KOPT-K1 (cell line): Measurements from ENCODE around the gene ATXN7.

Experiments used
- H3K27ac ChIP-seq: fragments of 200-600 bp; sonication (generic); 2 replicates; pipeline ENCODE4 v1.5.1; 2016; ENCODE audit warnings: antibody characterized with exemption, mild to moderate bottlenecking, low read depth, low read length; ENCODE audit not compliant: poor library complexity, severe bottlenecking
- H3K36me3 ChIP-seq: fragments of 200-600 bp; sonication (generic); 2 replicates; pipeline ENCODE4 v1.5.1; 2017; ENCODE audit warnings: antibody characterized with exemption, mild to moderate bottlenecking, low read length, moderate library complexity; ENCODE audit not compliant: insufficient read depth
- H3K9me3 ChIP-seq: fragments of 200-600 bp; sonication (generic); 2 replicates; pipeline ENCODE4 v1.5.1; 2017; ENCODE audit warnings: antibody characterized with exemption, low read length, mild to moderate bottlenecking; ENCODE audit not compliant: insufficient read depth, poor library complexity, severe bottlenecking

The ATXN7 gene, protein sequence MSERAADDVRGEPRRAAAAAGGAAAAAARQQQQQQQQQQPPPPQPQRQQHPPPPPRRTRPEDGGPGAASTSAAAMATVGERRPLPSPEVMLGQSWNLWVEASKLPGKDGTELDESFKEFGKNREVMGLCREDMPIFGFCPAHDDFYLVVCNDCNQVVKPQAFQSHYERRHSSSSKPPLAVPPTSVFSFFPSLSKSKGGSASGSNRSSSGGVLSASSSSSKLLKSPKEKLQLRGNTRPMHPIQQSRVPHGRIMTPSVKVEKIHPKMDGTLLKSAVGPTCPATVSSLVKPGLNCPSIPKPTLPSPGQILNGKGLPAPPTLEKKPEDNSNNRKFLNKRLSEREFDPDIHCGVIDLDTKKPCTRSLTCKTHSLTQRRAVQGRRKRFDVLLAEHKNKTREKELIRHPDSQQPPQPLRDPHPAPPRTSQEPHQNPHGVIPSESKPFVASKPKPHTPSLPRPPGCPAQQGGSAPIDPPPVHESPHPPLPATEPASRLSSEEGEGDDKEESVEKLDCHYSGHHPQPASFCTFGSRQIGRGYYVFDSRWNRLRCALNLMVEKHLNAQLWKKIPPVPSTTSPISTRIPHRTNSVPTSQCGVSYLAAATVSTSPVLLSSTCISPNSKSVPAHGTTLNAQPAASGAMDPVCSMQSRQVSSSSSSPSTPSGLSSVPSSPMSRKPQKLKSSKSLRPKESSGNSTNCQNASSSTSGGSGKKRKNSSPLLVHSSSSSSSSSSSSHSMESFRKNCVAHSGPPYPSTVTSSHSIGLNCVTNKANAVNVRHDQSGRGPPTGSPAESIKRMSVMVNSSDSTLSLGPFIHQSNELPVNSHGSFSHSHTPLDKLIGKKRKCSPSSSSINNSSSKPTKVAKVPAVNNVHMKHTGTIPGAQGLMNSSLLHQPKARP

DNA sequence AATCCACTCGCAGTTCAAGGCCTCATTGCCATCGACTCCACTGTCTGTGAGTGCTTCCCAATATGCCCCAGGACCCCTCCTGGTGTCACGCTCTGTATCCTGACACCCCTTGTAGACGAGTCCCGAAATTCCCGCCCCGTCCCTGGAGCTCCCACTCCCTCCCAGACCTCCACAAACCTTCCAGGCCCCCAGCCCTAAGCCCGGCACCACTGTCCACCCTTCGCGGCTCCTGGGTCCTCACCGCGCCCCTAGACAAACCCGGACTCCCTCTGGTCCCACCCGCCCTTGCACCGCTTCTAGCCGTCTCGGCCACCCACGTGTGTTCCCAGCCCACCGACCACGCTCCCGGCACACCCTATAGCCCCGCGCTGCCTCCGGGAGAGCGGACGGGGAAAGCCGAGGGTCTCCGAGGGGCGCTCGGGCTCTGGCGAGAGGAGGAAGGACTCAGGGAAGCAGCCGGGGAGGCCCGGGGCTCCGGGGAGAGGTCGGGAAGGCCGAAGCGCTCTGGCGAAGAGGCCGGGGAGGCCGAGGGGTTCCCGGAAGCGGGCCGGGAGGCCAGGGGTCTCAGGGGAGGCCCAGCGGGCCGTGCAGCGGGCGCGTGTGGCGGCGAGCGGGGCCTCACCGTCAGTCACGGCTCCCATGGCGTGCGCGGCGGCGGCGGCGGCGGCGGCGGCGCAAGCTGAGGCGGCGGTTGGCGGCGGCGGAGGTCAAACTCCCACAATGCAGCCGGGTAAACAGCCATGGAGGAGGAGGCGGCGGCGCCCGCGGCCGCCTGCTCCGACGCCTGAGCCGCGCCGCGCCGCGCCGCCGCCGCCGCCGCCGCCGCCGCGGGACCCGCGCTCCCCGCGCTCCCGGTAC lies at the start of gene ATXN7, which contains the start of gene THOC7:
Gene ATXN7 (plus strand): TSS at position 718 of the 858 bp plus-strand sequence. CDS start 48,732 bp downstream, outside the sequence.
Gene THOC7 (minus strand): TSS at position 656 of the 858 bp plus-strand sequence. CDS start 15 bp downstream, at position 641.
- H3K27ac ChIP-seq: peak within 1 kb of the TSS; percentile 95
- no peaks in the 10 kb centered on the region for H3K9me3 ChIP-seq
- peaks cover 22% of the 10 kb centered on the region for H3K36me3 ChIP-seq

- Histone ChIP-seq H3K27ac (no peak overlapping the region), H3K36me3 (no peaks in the 10 kb centered on the region), H3K9me3 (no peaks in the 10 kb centered on the region)
Measured at GRCh38 chr3:63814237-63814636, 49.4 kb upstream of the ATXN7 start.

DNA sequence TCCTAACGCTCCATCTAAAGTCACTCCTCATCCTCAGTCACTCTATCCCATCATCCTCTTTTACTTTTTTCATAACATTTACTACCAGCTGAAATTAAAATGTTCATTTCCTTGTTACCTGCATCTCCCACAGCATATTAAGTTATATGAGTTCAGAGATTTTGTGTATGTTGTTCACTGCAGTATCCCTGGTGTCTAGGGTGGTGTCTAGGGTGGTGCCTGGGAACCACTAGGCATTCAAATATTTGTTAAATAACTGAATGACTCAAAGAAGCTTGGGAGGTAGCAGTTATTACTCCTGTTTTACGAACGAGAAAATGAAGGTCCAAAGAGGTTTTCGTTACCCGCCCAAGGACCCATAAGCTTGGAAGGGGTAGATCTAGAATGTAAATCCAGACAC lies 46.4 kb upstream of the ATXN7 start:
- Histone ChIP-seq H3K27ac (no peak overlapping the region), H3K9me3 (no peaks in the 10 kb centered on the region), H3K36me3 (no peaks in the 10 kb centered on the region)

DNA sequence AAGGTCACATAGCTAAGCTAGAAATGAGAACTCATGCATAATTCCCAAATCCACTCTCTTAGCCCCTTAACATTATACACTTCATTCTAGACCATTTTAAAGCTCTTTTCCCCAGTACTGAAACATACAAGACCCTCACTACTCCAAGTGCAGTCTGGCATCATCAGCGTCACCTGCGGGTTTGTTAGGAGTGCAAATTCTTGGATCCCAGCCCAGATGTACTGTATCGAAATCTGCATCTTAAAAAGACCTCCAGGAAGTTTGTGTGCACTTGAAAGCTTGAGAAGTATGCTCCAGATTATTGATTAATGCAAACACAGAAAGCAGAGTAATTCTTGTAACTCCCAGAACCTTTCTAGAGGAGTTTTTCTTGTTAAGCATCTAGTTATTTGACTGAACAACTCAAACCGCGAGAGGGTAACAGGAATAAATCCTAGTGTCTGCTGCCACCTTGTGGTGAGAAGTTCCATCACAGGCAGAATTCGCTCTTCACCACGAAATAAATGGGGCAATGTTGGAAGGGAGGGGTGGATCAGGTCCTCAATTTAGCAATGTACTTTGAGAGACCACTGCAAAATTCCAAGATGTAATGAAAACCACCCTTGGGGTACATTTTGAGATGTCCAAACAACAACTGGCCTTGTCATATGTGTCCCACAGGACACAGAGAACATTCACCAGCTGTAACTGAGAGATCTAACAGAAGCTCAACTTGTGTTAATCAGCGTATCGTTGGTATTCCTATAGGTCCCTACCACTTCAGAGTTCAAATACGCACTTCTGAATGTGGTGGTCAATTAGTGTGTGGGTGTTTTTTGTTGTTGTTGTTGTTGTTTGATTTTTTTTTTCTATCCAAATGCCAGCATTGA lies 45.2 kb upstream of the ATXN7 start:
- H3K9me3 ChIP-seq: no peaks in the 10 kb centered on the region
- H3K27ac ChIP-seq: no peak overlapping the region
- H3K36me3 ChIP-seq: peaks cover 5% of the 10 kb centered on the region; the same call in 1 of the 2 replicates

GRCh38 chr3:63819151-63819398 lies 44.6 kb upstream of the ATXN7 start, which contains the start of gene C3orf49:
Gene C3orf49, plus strand, starts transcription at chr3:63819299. Its CDS starts 173 bp downstream, at chr3:63819472.
- peaks cover 7% of the 10 kb centered on the region; the same call in 1 of the 2 replicates for H3K36me3 ChIP-seq
- no peaks in the 10 kb centered on the region for H3K9me3 ChIP-seq
- no peak within 1 kb of the TSS for H3K27ac ChIP-seq

DNA sequence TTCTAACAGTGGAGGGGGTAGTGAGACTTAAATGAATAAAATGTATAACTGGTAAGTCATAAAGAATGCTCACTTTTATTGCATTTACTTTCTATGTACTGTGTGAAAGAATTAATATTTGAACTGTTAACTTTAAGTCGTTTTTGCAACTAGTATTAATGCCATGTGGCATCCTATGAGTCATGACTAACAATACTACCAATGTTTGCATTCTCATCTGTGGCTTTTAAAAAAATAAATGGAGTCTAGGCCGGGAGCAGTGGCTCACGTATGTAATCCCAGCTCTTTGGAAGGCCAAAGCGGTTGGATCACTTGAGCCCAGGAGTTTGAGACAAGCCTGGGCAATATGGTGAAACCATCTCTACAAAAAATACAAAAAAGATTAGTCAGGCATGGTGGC lies 39.4 kb upstream of the ATXN7 start:
- Histone ChIP-seq H3K27ac (no peak overlapping the region), H3K9me3 (no peaks in the 10 kb centered on the region)

DNA sequence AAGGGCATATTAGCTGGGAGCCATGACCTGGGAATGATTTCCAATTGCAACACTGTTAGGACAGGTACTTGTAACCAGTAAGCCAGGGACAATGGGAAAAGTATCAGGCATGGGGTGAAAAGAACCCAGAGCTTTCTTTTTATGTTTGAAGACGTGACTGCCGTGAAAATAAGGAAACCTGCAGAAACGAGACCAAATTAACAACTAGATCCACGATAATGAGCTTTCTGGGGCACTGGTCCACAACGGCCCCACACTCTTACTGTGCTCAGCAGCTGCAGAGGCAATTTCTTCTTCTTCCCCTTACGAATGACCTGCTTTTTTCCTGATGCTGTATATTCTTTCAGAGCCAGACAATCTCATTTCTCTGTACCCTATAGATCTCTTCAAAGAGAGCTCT lies 33.1 kb upstream of the ATXN7 start:
- Histone ChIP-seq H3K36me3 (peaks cover 92% of the 10 kb centered on the region), H3K9me3 (no peaks in the 10 kb centered on the region), H3K27ac (no peak overlapping the region)

More for the DNA sequence above, 39.4 kb upstream of the ATXN7 start:
- H3K36me3 ChIP-seq: peaks cover 43% of the 10 kb centered on the region

DNA sequence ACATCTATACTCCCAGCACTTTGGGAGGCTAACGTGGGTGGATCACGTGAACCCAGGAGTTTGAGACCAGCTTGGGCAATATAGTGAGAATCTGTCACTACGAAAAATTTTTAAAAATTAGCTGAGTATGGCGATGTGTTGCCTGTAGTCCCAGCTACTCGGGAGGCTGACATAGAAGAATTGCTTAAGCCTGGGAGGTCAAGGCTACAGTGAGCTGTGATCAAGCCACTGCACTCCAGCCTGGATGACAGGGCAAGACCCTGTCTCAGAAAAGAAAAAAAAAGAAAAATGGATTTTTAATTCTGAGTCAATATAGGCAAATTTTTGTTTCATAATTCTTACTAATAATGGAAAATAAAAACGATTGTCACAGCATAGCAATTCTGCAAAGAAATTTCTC lies 31.3 kb upstream of the ATXN7 start:
- H3K27ac ChIP-seq: no peak overlapping the region
- peaks cover 92% of the 10 kb centered on the region for H3K36me3 ChIP-seq
- H3K9me3 ChIP-seq: no peaks in the 10 kb centered on the region

DNA sequence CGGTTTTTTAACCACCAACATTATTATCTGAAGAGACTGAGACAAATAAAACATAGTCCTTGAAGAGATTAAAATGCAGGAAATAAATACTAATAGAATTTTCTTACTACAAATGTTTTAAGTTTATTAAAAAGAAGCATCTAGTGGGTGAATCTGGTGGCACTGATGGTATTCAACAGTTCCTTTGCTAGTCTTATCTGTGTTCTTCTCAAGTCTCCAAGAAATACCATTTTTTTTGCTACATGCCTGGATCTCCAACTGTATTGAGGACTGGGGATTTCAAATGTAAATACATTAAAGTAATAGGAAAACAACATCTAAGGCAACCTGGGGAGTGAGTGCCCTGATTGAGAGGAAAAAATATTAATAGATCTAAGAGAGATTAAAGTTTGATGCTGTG lies 22.0 kb upstream of the ATXN7 start:
- peaks cover 22% of the 10 kb centered on the region for H3K36me3 ChIP-seq
- H3K27ac ChIP-seq: no peak overlapping the region
- H3K9me3 ChIP-seq: peaks cover 12% of the 10 kb centered on the region

DNA sequence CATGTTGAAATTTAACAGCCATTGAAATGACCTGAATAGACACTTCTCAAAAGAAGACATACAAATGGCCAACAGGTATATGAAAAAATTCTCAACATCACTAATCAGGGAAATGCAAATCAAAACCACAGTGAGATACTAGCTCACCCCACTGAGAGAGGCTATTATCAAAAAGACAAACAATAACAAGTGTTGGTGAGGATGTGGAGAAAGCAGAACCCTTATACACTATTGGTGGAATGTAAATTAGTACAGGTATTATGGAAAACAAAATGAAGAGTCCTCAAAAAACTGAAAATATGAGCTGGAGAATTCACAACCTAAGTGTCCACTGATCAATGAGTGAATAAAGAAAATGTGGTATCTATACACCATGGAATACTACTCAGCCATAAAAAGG lies 21.5 kb upstream of the ATXN7 start:
- Histone ChIP-seq H3K36me3 (peaks cover 19% of the 10 kb centered on the region), H3K27ac (no peak overlapping the region), H3K9me3 (peaks cover 12% of the 10 kb centered on the region)

DNA sequence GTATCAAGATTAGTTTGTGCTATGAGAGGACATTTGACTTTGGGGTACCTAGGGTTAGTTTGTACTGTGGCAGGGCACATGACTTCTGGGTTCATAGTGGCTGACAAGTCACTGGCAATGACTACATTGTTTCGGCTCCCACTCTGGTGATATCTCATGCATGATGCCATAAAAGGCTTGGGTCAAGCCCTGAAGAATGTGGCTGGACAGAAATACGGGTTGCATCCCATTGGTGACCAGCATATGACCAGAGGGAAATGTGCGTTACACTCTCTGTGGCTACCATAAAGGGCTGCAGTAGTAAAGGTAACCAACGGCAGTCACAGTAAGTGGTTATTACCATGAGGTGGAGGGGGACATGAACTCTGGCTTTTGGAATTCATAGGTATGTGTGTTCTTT lies 18.5 kb upstream of the ATXN7 start:
- Histone ChIP-seq H3K9me3 (peaks cover 12% of the 10 kb centered on the region), H3K36me3 (peaks cover 9% of the 10 kb centered on the region), H3K27ac (no peak overlapping the region)

DNA sequence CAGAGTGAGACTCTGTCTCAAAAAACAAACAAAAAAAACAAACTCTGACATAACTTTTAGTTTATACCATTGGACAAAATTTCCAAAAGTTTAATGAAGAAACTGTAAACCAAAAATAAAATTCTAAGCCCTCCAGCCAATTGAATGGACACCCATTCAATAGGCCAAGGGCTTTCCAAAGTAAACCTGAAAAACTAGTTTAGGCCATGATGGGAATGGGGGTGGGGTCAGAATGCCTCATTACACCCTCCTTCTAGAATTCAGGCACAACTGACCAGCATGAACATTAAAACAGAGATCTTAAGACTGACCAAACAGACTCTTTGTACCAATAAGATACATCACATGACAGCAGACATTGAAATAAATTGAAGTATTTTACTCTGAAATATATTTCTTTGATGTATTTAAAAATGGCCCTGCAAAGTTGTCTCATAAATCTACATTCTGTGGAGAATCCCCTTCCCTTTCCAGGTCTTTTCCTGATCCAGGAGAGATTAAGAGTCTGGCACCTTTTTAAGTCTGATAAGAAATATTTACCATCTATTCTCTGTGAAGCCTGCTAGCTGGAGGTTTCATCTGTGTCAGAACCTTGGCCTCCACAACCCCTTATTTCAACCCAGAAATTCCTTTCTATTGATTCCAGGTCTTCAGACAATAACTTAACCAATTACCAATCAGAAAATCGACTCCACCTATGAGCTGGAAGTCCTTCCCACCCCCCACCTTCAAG lies 15.8 kb upstream of the ATXN7 start:
- no peak overlapping the region for H3K27ac ChIP-seq
- H3K36me3 ChIP-seq: peaks cover 24% of the 10 kb centered on the region

GRCh38 chr3:63849175-63849574 lies 14.5 kb upstream of the ATXN7 start:
- H3K9me3 ChIP-seq: no peaks in the 10 kb centered on the region
- no peak overlapping the region for H3K27ac ChIP-seq
- H3K36me3 ChIP-seq: peaks cover 26% of the 10 kb centered on the region

More for the DNA sequence above, 15.8 kb upstream of the ATXN7 start:
- H3K9me3 ChIP-seq: peaks cover 4% of the 10 kb centered on the region
